ENCODE results near the gene BRF1.
"Not testable (repeated sequence)": the region's sequence is repeated elsewhere in the genome, so short reads cannot be mapped to it uniquely, and the experiment has no call there.

BRF1 gene

DNA sequence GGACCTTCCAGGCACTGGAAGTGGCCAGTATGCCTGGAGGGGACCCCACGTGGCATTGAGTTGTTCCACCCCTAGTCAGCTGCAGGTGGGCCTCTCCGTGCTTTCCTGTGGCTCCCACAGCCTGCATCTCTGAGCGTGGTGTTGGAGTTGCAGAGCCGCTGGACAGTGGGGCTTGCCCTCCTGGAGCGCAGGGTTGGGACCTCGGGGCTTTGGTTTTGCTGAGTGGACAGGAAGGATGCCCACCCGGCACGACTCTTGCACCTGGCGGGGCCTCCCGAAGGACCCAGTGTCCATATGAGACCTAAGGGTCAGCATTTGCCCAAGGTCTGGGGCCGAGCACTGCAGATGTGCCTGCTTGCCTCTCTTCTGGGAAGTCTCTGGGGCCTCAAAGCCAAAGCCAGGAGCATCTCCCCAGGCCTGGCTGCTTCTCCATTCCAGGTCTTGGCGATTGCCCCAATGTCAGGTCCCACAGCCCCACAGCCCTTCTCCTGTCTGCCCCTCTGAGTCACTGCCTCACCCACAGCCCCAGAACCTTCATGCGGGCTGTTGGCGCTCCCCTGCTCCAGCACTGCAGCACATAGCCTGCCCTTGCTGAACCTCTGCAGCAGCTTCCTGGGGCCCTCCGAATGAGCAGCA lies 15.3 kb upstream of the BRF1 start:
- DNase-seq (ENCODE audit: low spot score), result no peak

DNA sequence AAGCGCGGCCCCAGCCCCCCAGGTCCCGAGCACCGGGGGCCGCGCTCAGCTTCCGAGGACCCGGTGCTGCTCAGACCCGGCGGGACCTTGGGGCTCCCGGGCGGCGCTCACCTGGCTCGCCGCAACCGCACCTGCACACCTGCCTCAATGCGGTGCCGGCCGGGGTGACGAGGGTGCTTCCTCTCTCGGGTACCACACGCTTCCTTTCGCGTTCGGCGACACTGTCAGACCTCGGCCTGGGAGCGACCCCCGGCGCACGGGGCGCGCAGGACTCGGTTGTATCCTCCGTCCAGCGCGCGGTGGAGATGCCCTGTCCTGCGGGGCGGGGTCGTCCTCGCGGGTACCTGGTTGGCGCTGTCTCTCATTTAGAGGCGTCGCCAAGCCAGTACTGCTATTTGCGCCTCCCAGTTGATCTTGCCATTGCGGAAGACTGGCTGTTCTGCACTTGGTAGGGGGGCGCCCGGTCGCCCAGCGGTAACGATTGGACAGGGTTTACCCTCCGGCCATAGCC lies 14.5 kb upstream of the BRF1 start:
- peak; percentile 57 for DNase-seq (ENCODE audit: low spot score)

DNA sequence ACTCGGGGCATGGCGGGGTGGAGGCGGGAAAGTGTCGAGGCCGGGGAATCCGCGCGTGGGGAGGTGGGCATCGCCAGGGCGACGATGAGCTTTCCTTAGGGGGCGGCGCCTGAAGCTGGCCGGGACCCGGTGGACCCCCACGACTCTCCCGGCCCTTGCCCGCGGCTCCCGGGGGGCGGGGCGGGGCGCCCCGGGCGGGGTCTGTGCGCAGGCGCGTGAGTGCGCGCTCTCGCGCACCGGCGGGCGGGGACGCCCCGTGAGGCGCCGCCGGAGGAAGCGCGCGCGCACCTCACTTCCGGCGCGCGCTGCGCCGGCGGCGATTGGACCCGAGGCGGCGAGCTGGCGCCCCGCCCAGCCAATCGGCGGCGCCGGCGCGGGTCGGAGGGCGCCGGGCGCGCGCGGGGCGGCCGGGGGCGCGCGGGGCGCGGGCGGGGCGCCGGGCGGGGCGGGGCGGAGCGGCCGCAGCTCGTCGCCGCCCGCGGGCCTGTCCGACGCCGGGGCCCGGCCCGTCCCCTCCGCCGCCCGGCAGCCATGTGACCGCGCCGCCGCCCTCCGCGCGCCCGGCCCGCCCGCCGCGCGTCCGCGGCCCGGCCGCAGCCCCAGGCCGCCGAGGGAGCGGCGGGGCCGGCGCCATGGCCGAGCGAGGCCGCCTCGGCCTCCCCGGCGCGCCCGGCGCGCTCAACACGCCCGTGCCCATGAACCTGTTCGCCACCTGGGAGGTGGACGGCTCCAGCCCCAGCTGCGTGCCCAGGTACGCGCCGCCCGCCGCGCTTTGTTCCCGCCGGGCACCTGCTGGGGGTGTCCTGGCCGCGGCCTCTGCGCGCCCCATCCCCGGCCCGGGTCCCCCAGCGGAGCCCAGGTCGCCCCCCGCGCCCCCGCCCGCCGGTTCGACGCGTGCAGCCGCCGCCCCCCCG lies 13.7 kb upstream of the BRF1 start, which contains the start of gene PACS2:
PACS2 (plus strand) TSS at position 462 of the 914 bp plus-strand sequence; CDS start at position 633, 171 bp downstream.
- DNase-seq (ENCODE audit: low spot score), result peak; percentile 92

DNA sequence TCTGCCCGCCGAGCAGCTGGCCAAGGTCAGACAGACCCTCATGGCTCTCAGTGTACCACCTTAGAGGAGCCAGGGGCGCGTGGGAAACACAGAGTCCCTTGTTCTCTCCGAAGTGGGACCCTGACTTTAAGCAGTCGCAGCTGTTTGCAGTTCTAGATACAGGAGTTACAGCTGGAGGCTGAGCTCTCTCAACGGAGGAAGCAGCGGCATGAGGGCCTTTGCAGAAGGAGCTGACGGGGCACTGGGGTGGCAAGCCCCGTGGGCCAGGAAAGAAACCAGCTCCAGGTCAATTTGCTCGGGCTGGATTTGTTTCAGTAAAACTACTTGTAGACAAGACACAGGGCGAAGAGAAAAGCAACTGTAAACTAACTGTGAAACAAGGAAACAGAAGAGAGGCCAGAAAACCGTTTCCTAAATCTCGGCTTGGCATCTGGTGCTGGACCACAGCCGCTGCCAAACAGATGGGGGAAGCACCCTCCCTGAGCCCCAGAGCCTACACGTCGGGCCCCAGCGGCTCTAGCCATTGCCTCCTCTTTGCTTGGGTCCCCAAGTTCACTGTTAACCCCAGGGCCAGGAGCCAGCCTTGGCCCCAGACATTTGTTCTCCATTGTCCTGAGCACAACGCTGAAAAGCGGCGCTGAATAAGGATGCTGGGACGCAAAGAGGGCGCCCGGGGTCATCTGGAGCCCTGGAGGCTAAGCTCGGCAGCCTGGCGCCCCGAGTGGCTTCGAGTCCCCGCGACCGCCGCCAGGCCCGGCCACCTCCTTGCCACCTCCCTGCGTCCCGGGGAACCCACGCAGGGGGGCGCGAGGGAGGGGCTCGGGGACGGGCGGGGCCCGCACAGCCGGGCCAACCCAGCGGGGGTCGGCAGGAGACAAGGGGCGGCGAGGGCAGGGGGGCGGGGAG lies 12.8 kb upstream of the BRF1 start:
- DNase-seq (ENCODE audit: low spot score), result no peak

DNA sequence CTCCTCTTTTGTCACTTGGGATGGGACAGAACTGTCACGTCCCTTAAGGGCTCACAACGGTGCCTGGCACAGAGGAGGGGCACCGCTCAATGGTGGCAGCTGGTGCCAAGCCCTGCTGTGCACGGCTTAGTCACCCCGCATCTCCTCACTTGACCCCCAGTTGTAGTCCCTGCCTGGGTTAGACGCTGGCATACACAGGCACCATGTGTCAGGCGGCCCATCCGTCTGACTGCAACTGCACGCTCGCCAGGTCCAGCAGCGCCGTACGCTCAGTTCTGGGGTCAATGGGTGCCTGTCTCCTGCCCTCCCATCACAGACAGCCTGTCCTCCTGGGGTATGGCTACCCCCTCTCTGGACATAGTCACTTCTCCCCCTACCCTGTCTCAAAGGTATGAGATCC lies 12.2 kb upstream of the BRF1 start:
- DNase-seq (ENCODE audit: low spot score), result no peak

DNA sequence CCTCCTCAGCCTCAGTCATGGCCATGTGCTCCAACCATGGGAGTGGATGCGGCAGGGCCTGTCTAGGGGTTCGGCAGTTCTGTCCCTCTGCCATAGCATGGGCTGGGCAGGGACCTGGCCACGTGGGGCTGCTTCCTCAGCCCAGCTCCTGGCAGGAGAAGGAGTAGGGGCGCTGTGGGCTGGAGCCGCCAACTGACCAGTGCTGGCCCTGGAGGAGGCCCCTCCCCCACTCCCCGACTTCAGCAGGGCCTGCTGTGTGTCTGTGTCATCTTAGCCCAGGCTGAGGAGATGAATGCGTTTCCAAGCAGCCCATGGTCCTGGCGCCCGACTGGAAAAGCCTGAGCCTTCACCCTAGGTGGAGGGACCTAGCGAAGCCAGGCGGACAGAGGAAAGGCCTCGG lies 11.0 kb upstream of the BRF1 start:
- no peak for DNase-seq (ENCODE audit: low spot score)

DNA sequence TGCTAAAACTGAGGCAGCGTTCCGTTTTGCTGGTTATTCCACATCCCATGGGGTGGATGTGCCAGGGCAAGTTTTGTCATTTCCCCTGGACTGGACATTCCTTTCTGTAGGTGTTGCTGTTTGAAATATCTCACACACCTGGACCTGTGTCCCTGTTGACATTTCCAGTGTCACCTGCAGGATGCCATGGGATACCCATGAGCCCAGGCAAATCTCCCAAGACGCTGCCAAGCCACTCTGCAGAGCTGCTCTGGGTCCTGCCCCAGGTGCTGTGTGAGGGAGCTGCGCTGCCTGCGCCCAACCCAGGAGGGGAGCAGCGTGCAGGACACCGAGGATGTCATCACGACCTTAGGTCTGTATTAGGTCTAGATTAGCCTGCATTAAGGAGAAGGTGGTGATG lies 8.6 kb upstream of the BRF1 start:
- no peak for DNase-seq (ENCODE audit: low spot score)

DNA sequence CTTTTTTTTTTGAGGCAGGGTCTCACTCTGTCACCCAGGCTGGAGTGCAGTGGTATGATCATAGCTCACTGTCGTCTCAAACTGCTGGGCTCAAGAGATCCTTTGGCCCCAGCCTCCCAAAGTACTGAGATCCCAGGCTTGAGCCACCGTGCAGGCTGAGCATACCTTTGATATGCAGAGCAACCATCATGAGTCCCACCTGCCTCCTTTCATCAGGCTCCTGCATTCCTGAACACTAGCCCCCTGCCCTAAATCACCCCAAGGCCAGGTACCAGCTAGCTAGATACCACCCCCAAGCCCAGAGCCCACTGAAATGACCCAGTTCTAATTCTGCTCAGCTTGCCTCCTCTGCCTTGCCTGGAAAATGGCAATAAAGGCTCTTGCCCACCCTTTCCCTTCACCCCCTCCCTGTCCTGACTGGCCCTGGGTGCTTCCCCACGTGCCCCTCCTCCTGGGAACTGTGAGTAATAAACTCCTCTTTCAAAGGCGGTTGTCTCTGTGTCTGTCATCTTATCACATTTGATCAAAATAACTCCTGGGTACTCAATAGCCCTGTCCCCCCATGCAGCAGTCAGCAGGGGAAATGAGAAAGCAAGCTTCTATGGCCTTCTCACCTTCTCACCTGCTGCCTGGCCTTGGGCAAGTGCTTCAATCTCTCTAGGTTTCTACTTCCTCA lies 6.4 kb upstream of the BRF1 start:
- DNase-seq (ENCODE audit: low spot score), result no peak

DNA sequence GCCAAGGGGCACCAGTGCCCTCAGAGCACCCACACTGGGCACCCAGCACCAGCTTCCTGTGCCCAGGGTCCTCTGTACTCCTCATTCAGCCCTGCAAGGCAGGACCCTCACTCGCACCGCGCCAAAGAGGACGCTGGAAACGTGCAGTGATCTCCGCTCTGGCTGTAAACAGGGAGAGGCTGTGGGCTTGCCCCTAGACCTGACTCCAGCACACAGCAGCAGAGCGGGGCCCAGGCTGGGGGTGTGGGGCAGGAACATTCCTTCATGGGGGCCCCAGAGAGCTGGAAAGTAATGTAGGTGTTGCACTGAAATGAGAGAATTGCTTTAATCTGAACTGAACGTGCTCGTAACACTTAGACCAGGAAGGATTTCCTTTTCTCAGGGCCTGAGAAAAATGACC lies 5.0 kb upstream of the BRF1 start:
- DNase-seq (ENCODE audit: low spot score), result no peak

DNA sequence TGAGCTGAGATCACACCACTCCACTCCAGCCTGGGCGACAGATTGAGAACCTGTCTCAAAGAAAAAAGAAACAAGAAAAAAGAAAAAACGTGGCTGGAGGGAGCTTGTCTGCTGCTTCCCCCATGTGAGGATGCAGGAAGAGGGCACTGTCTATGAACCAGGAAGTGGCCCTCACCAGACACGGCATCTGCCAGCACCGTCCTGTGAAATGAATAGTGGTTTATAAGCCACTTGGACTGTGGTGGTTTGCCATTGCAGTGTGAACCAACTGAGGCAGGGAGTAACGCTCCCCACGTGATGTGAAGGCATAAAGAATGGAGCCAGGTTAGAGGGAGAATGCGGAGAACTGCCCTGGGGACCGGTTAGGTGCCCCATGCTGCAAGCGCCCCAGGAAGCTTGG lies 4.5 kb upstream of the BRF1 start:
- no peak for DNase-seq (ENCODE audit: low spot score)

DNA sequence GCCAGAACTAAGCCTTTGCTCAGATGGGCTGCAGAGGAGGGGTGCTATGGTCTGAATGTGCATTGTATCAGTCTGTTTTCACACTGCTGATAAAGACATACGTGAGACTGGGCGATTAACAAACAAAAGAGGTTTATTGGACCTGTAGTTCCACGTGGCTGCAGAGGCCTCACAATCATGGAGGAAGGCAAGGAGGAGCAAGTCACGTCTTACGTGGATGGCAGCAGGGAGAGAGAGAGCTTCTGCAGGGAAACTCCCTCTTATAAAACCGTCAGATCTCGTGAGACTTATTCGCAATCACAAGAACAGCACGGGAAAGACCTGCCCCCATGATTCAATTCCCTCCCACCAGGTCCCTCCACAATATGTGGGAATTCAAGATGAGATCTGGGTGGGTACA lies 3.8 kb upstream of the BRF1 start:
- DNase-seq (ENCODE audit: low spot score), result no peak

DNA sequence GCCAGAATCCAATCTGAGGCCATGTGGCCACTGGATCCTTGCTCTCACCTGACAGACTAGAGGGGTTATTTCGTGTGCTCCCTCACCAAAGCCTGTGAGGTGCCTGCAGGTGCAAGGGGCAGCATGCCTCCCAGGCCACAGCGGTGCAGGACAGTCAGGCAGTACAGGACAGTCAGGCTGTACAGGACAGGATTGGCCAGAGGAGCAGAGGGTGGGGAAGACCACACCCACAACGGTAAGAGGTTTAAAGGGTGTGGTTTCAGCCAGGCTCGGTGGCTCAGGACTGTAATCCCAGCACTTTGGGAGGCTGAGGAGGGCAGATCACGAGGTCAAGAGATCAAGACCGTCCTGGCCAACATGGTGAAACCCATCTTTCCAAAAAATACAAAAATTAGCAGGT lies 3.1 kb upstream of the BRF1 start:
- DNase-seq (ENCODE audit: low spot score), result no peak

DNA sequence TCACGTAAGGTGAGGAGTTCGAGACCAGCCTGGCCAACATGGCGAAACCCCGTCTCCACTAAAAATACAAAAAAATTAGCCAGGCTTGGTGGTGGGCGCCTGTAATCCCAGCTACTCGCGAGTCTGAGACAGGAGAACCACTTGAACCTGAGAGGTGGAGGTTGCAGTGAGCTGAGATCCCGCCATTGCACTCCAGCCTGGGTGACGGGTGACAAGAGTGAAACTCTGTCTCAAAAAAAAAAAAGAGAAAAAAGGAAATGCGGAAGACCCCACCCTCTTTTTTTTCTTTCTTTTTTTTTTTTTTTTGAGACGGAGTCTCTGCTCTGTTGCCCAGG lies 1.1 kb upstream of the BRF1 start:
- DNase-seq (ENCODE audit: low spot score), result not testable (repeated sequence)

DNA sequence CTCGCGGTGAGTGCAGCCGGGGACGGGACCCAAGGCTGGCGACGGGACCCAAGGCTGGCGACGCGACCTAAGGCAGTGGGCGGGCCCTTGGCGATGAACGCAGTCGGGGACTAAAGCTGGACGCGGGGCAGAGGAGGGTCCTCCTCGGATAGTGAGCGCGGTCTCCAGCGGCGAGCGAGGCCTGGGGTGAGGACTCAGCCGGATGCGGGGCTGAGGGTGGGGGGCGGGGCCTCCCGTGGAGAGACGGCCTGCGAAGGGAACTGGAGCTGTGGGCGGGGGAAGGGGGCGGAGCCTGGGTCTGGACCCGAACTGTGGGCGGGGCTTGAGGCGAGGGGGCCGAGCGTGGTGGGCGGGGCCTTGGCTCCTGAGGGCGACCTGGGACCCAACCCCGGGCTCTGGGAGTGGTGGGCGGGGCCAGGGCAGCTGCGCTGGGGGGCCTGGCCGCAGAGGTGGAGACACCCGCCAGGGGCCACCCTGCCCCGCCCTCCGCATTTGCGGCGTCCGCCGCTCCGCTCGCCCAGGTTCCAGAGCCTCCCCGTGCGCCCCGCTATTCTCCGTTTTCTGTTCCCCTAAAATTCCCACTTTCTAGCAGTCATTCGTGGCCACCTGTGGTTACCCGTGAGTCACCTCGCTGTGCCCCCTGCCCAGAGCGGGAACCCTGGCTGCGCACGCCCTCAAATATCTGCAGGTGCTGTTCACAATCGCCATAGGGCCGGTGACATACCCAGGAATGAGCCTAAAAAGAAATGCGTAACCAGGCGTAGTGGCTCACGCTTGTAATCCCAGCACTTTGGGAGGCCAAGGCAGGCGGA lies 508 bp upstream of the BRF1 start:
- DNase-seq (ENCODE audit: low spot score), result peak; percentile 99

DNA sequence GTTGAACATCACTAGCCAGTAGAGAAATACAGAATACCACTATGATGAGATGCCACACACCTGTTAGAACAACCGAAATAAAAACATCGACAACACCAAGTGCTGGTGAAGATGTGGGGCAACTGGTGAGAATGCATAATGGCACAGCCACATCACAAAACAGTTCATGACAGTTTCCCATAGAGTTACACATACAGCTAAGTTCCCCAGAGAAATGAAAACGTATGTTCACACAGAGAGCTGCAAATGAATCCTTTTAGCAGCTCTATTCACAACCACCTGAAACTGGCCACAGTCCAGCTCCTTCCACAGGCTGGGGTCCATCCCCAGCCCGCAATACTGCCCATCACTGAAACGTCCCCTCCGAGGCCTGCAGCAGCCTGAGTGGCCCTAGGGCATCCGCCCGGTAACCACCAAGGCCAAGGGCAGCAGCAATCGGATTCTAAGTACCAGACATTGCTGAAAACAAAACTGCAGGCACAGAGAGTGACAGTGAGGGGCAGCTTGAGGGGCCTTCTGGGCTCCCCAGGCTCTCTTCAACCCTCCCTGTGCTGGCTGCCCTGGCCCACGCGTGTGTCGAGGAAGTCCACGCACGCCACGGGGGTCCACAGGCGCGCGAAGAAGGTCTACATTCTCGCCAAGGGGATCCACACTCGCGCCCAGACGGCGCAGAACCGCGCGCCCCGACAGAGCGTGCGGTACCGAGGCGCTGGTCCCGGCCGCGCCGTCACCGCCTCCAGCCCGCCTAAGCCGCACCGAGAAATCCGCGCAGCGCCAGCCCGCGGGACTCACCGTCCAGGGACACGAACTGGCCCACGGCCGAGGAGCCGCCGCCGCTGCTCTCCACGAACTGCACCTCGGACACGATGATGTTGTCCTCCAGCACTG lies 903 bp downstream of the BRF1 start:
- no peak for DNase-seq (ENCODE audit: low spot score)

DNA sequence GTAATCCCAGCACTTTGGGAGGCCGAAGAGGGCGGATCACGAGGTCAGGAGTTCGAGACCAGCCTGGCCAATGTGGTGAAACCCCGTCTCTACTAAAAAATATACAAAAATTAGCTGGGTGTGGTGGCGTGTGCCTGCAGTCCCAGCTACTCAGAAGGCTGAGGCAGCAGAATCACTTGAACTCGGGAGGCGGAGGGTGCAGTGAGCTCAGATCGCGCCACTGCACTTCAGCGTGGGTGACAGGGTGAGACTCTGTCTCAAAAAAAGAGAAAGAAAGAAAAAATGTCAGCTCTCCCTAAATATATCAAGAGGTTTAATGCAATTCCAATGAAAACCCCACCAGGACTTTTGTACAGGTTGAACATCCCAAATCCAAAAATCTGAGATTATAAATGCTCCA lies 3.5 kb downstream of the BRF1 start:
- not testable (repeated sequence) for DNase-seq (ENCODE audit: low spot score)

DNA sequence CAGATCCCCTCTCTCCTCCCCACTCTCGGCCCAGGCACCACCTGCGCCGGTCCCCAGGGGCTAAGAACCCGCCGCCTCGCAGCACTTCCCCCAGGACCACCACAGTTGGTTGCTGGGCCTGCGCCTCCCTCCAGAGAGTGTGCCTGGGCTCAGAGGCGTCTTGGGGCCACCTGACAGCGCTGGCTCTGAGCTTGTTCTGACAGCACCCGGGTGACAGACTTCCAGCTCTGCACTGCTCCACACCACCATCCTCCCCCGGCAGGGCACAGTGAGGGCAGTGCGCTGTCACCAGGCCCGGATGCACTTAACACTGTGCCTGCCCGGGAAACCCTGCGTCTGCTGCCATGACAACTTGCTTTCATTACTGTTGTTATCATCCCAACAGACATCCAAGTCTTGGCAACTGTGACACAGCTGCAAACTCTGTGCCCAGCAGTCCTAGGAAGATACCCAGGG lies 6.6 kb downstream of the BRF1 start:
- DNase-seq (ENCODE audit: low spot score), result no peak

DNA sequence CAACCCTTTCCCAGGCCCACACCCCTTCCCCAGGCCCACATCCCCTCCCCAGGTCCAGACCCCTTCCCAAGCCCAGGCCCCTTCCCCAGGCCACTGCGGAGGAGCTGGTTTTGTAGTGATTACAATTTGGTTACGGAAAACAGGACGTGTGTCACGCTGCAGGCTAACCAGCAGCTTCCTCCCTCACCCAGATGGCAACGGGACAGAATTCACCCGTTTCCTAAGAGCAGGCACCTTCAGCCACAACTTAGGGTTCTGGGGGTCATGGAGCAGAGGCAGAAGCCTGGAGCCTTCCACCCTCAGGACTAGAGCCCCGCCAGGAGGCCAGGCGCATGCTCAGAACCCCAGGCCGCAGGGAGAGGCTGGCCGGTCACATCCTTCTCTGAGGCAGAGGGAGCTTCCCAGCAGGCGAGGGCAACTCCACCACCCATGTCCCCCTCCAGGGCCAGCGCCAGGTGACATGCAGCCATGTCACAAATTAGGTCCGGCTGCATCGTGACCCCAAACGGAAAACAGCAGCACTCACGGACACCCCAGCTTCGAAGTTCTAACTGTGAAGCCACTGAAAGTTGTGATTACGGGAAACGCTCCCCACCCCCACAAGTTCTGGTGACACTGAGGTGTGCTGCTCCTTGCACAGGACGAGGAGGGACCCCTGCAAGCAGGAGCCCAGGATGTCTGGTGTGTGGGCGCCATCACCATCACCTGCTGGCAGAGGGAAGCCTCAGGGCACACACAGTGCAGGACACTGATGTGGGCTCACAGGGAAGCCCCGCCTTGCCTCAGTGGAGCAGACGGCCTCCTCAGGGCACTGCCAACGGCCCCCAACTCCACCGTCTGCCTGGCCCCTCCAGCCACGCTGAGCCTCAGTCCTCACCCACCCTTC lies 7.7 kb downstream of the BRF1 start:
- DNase-seq (ENCODE audit: low spot score), result no peak
